ENCODE measurements around the gene FZR1. TPM values are rescaled to one million over a fixed set of nuclear protein-coding genes. Genes with fewer than 3 reads are reported as not detected.
A peak's percentile ranks its signal among the peaks of the same experiment; 100 is the strongest.

FZR1 gene
- total RNA-seq, 2 experiments from 2014 or later = 43.5 to 46.9 TPM

- peaks cover 8% of the 10 kb centered on the region for H3K4me1 Mint-ChIP-seq (ENCODE audit: low read depth)
- no peak overlapping the region for H3K27ac Mint-ChIP-seq
- no peaks in the 10 kb centered on the region for H3K27me3 Mint-ChIP-seq
- ChIA-PET CTCF (no interaction called here), POLR2A (interaction anchor here (2.0 kb wide), 1 partner anchor 8 kb away, joined by 5 read pairs; the partner anchor contains the start of gene DOHH)
- intact Hi-C loops (cut with micrococcal nuclease) = no loop called here
- peaks cover 21% of the 10 kb centered on the region for H3K36me3 Mint-ChIP-seq
- no peak overlapping the region for H3K4me3 Mint-ChIP-seq
- H3K9me3 Mint-ChIP-seq = no peaks in the 10 kb centered on the region
- DNase-seq = no peak
Observed at GRCh38 chr19:3492131-3492839, 13.8 kb upstream of the FZR1 start.

- no peak for DNase-seq
- intact Hi-C loops (cut with micrococcal nuclease) = no loop called here
- H3K9me3 Mint-ChIP-seq = no peaks in the 10 kb centered on the region
- no peak overlapping the region for H3K4me3 Mint-ChIP-seq
- CTCF ChIA-PET = no interaction called here
- POLR2A ChIA-PET = no interaction called here
- H3K36me3 Mint-ChIP-seq = peaks cover 21% of the 10 kb centered on the region
- H3K27me3 Mint-ChIP-seq = no peaks in the 10 kb centered on the region
- H3K27ac Mint-ChIP-seq = no peak overlapping the region
- peaks cover 10% of the 10 kb centered on the region for H3K4me1 Mint-ChIP-seq (ENCODE audit: low read depth)
Observed at GRCh38 chr19:3492919-3493318, 13.2 kb upstream of the FZR1 start.

- POLR2A ChIA-PET = no interaction called here
- H3K9me3 Mint-ChIP-seq = no peaks in the 10 kb centered on the region
- DNase-seq = no peak
- H3K4me3 Mint-ChIP-seq = no peak overlapping the region
- peaks cover 10% of the 10 kb centered on the region for H3K4me1 Mint-ChIP-seq (ENCODE audit: low read depth)
- no peak overlapping the region for H3K27ac Mint-ChIP-seq
- no peaks in the 10 kb centered on the region for H3K27me3 Mint-ChIP-seq
- CTCF ChIA-PET = interaction anchor here (2.2 kb wide), 1 partner anchor 9 kb away, joined by 32 read pairs; the partner anchor contains the start of gene SMIM44
- intact Hi-C loops (cut with micrococcal nuclease) = no loop called here
- peaks cover 21% of the 10 kb centered on the region for H3K36me3 Mint-ChIP-seq
Observed at GRCh38 chr19:3493651-3494050, 12.5 kb upstream of the FZR1 start.

- H3K27me3 Mint-ChIP-seq = no peaks in the 10 kb centered on the region
- peaks cover 11% of the 10 kb centered on the region for H3K4me1 Mint-ChIP-seq (ENCODE audit: low read depth)
- H3K9me3 Mint-ChIP-seq = no peaks in the 10 kb centered on the region
- ChIA-PET CTCF (interaction anchor here (1.0 to 2.2 kb wide), 3 partner anchors 9 to 189 kb away, joined by 3 to 32 read pairs (median 3); partner anchors contain the start of gene SMIM44), POLR2A (no interaction called here)
- peak overlapping the region; percentile 77 for H3K27ac Mint-ChIP-seq
- intact Hi-C loops (cut with micrococcal nuclease) = no loop called here
- H3K36me3 Mint-ChIP-seq = peaks cover 21% of the 10 kb centered on the region
- peak; percentile 68 for DNase-seq
- H3K4me3 Mint-ChIP-seq = peak overlapping the region; percentile 32
Observed at GRCh38 chr19:3494051-3494450, 12.1 kb upstream of the FZR1 start.

- intact Hi-C loops (cut with micrococcal nuclease) = no loop called here
- Mint-ChIP-seq H3K36me3 (peaks cover 21% of the 10 kb centered on the region), H3K4me3 (no peak overlapping the region), H3K4me1 (ENCODE audit: low read depth) (peaks cover 15% of the 10 kb centered on the region), H3K9me3 (no peaks in the 10 kb centered on the region), H3K27me3 (no peaks in the 10 kb centered on the region), H3K27ac (peak overlapping the region; percentile 77)
- ChIA-PET POLR2A (no interaction called here), CTCF (interaction anchor here (0.6 to 2.2 kb wide), 7 partner anchors 10 to 452 kb away, joined by 3 to 32 read pairs (median 3); partner anchors contain the start of gene SMIM44)
- peak; percentile 82 for DNase-seq
Observed at GRCh38 chr19:3494559-3494958, 11.6 kb upstream of the FZR1 start.

GRCh38 chr19:3496392-3497273, 9.5 kb upstream of the FZR1 start:
- H3K27me3 Mint-ChIP-seq = no peaks in the 10 kb centered on the region
- CTCF ChIA-PET = interaction anchor here (1.9 kb wide), 1 partner anchor 11 kb away, joined by 8 read pairs; no protein-coding TSS in a partner anchor
- no peaks in the 10 kb centered on the region for H3K9me3 Mint-ChIP-seq
- peaks cover 22% of the 10 kb centered on the region for H3K4me1 Mint-ChIP-seq (ENCODE audit: low read depth)
- no peak for DNase-seq
- intact Hi-C loops (cut with micrococcal nuclease) = no loop called here
- H3K4me3 Mint-ChIP-seq = no peak overlapping the region
- H3K36me3 Mint-ChIP-seq = peaks cover 19% of the 10 kb centered on the region
- POLR2A ChIA-PET = no interaction called here
- H3K27ac Mint-ChIP-seq = no peak overlapping the region

GRCh38 chr19:3497757-3498520, 8.2 kb upstream of the FZR1 start:
- POLR2A ChIA-PET = no interaction called here

GRCh38 chr19:3499738-3500428, 6.2 kb upstream of the FZR1 start:
- peaks cover 21% of the 10 kb centered on the region for H3K4me1 Mint-ChIP-seq (ENCODE audit: low read depth)
- CTCF ChIA-PET = interaction anchor here (1.1 to 2.7 kb wide), 3 partner anchors 15 to 195 kb away, joined by 3 to 19 read pairs (median 4); no protein-coding TSS in a partner anchor

More at GRCh38 chr19:3497757-3498520, 8.2 kb upstream of the FZR1 start:
- CTCF ChIA-PET = interaction anchor here (1.9 kb wide), 1 partner anchor 12 kb away, joined by 8 read pairs; no protein-coding TSS in a partner anchor
- H3K4me1 Mint-ChIP-seq (ENCODE audit: low read depth) = peaks cover 22% of the 10 kb centered on the region
- no peak for DNase-seq
- no peaks in the 10 kb centered on the region for H3K9me3 Mint-ChIP-seq
- H3K36me3 Mint-ChIP-seq = peaks cover 16% of the 10 kb centered on the region
- no peak overlapping the region for H3K4me3 Mint-ChIP-seq
- intact Hi-C loops (cut with micrococcal nuclease) = no loop called here
- H3K27ac Mint-ChIP-seq = no peak overlapping the region
- H3K27me3 Mint-ChIP-seq = no peaks in the 10 kb centered on the region

GRCh38 chr19:3500429-3501101, 5.5 kb upstream of the FZR1 start, which contains the start of gene DOHH:
TSS of gene DOHH (minus strand) at chr19:3500674. CDS start at chr19:3496814, 3,860 bp downstream.
- Mint-ChIP-seq H3K9me3 (no peaks in the 10 kb centered on the region), H3K27me3 (no peaks in the 10 kb centered on the region), H3K27ac (peak within 1 kb of the TSS; percentile 95), H3K36me3 (peaks cover 5% of the 10 kb centered on the region), H3K4me3 (peak within 1 kb of the TSS; percentile 85), H3K4me1 (ENCODE audit: low read depth) (peaks cover 21% of the 10 kb centered on the region)
- intact Hi-C loops (cut with micrococcal nuclease) = loop anchor here (10.0 kb wide), 1 partner anchor 716 kb away; the partner anchor contains the start of genes SGTA and THOP1
- ChIA-PET POLR2A (interaction anchor here (1.0 to 1.4 kb wide), 3 partner anchors 9 to 66 kb away, joined by 3 to 5 read pairs (median 4); no protein-coding TSS in a partner anchor), CTCF (interaction anchor here (0.7 to 2.7 kb wide), 4 partner anchors 15 to 196 kb away, joined by 3 to 19 read pairs (median 4); no protein-coding TSS in a partner anchor)
- peak; percentile 98 for DNase-seq

More at GRCh38 chr19:3499738-3500428, 6.2 kb upstream of the FZR1 start:
- no peak for DNase-seq
- peaks cover 8% of the 10 kb centered on the region for H3K36me3 Mint-ChIP-seq
- peak overlapping the region; percentile 85 for H3K4me3 Mint-ChIP-seq
- H3K9me3 Mint-ChIP-seq = no peaks in the 10 kb centered on the region
- POLR2A ChIA-PET = interaction anchor here (1.0 to 1.4 kb wide), 3 partner anchors 9 to 65 kb away, joined by 3 to 5 read pairs (median 4); no protein-coding TSS in a partner anchor
- peak overlapping the region; percentile 95 for H3K27ac Mint-ChIP-seq
- intact Hi-C loops (cut with micrococcal nuclease) = loop anchor here (10.0 kb wide), 1 partner anchor 715 kb away; the partner anchor contains the start of genes SGTA and THOP1
- no peaks in the 10 kb centered on the region for H3K27me3 Mint-ChIP-seq

- no peaks in the 10 kb centered on the region for H3K9me3 Mint-ChIP-seq
- peaks cover 23% of the 10 kb centered on the region for H3K4me1 Mint-ChIP-seq (ENCODE audit: low read depth)
- no peak for DNase-seq
- H3K36me3 Mint-ChIP-seq = peaks cover 3% of the 10 kb centered on the region
- H3K4me3 Mint-ChIP-seq = no peak overlapping the region
- H3K27me3 Mint-ChIP-seq = no peaks in the 10 kb centered on the region
- H3K27ac Mint-ChIP-seq = no peak overlapping the region
- ChIA-PET POLR2A (interaction anchor here (0.6 kb wide), 1 partner anchor 13 kb away, joined by 4 read pairs; no protein-coding TSS in a partner anchor), CTCF (interaction anchor here (0.7 to 1.6 kb wide), 2 partner anchors 32 to 55 kb away, joined by 4 read pairs; no protein-coding TSS in a partner anchor)
- intact Hi-C loops (cut with micrococcal nuclease) = loop anchor here (10.0 kb wide), 1 partner anchor 717 kb away; the partner anchor contains the start of genes SGTA and THOP1
Observed at GRCh38 chr19:3501780-3502179, 4.3 kb upstream of the FZR1 start.
